HG03575 (cell line): ENCODE measurements around the gene AHR.
A peak's percentile ranks its signal among the peaks of the same experiment; 100 is the strongest.

Source experiments
- ATAC-seq: cut with Tn5 transposase; IDR thresholded peaks from one replicate; pipeline ENCODE4 v1.9.1; 2021; ENCODE audit not compliant: unreplicated experiment, insufficient number of reproducible peaks, low FRiP score; ENCODE audit errors: extremely low read depth

Gene AHR

GRCh38 chr7:17301471-17302456 lies 3.3 kb downstream of the AHR start:
- no peak for ATAC-seq

GRCh38 chr7:17302575-17303142 lies 4.2 kb downstream of the AHR start:
- ATAC-seq: peak; percentile 36

- ATAC-seq: no peak
These were observed 6.5 kb downstream of the AHR start for GRCh38 chr7:17304926-17305325.

- ATAC-seq: no peak
These were observed 7.1 kb downstream of the AHR start for GRCh38 chr7:17305387-17306171.

- ATAC-seq: no peak
These were observed 8.5 kb downstream of the AHR start for GRCh38 chr7:17307000-17307399.

- no peak for ATAC-seq
These were observed 9.1 kb downstream of the AHR start for GRCh38 chr7:17307558-17307957.

GRCh38 chr7:17307969-17308648 lies 9.7 kb downstream of the AHR start:
- ATAC-seq: no peak

- ATAC-seq: no peak
These were observed 12.7 kb downstream of the AHR start for GRCh38 chr7:17311194-17311593.

- no peak for ATAC-seq
These were observed 13.5 kb downstream of the AHR start for GRCh38 chr7:17311952-17312351.

- no peak for ATAC-seq
These were observed 14.2 kb downstream of the AHR start for GRCh38 chr7:17312641-17313040.

GRCh38 chr7:17313194-17313593 lies 14.7 kb downstream of the AHR start:
- no peak for ATAC-seq

- ATAC-seq: no peak
These were observed 17.5 kb downstream of the AHR start for GRCh38 chr7:17315974-17316373.

- no peak for ATAC-seq
These were observed 19.7 kb downstream of the AHR start for GRCh38 chr7:17318146-17318545.

- ATAC-seq: no peak
These were observed 21.0 kb downstream of the AHR start for GRCh38 chr7:17319164-17320101.

GRCh38 chr7:17320102-17320497 lies 21.6 kb downstream of the AHR start:
- no peak for ATAC-seq

GRCh38 chr7:17320657-17321056 lies 22.2 kb downstream of the AHR start:
- ATAC-seq: no peak

GRCh38 chr7:17325364-17325763 lies 26.9 kb downstream of the AHR start:
- no peak for ATAC-seq

- ATAC-seq: no peak
These were observed 27.9 kb downstream of the AHR start for GRCh38 chr7:17326378-17326777.
